BLaER1 treated with 17β-estradiol and CSF1 and Interleukin-3, amounts not matched to agents 10 nM and 100 nM (cell line): ENCODE measurements around the gene SH2D2A.

Experiments
- H3K27ac ChIP-seq, 11 experiments: shearing (Covaris generic); formaldehyde crosslinking; 2 replicates each; pipeline ENCODE4 v1.8.1; 2022
- H3K27me3 ChIP-seq, 11 experiments: shearing (Covaris generic); formaldehyde crosslinking; 2 replicates each; pipeline ENCODE4 v1.8.1; 2022
- H3K36me3 ChIP-seq, 11 experiments: shearing (Covaris generic); formaldehyde crosslinking; 2 replicates each; pipeline ENCODE4 v1.8.1; 2022
- H3K4me1 ChIP-seq, 10 experiments: shearing (Covaris generic); formaldehyde crosslinking; 2 replicates each; pipeline ENCODE4 v1.8.1; 2022
- H3K4me2 ChIP-seq, 11 experiments: shearing (Covaris generic); formaldehyde crosslinking; 2 replicates each; pipeline ENCODE4 v1.8.1; 2022
- H3K4me3 ChIP-seq, 10 experiments: shearing (Covaris generic); formaldehyde crosslinking; 2 replicates each; pipeline ENCODE4 v1.8.1; 2022
- H3K9ac ChIP-seq, 11 experiments: shearing (Covaris generic); formaldehyde crosslinking; 2 replicates each; pipeline ENCODE4 v1.8.1; 2022
- H3K9me3 ChIP-seq, 11 experiments: shearing (Covaris generic); formaldehyde crosslinking; replicated peaks in 1 of 11; 2 replicates each; pipeline ENCODE4 v1.8.1; 2022
- H4K20me1 ChIP-seq, 11 experiments: shearing (Covaris generic); formaldehyde crosslinking; 2 replicates each; pipeline ENCODE4 v1.8.1; 2022
- Cebpa-rat ChIP-seq, 11 experiments: shearing (Covaris generic); IDR thresholded peaks; 2 replicates each; pipeline ENCODE4 v1.8.1; 2022

The SH2D2A gene

GRCh38 chr1:156756355-156756754 is 60.3 kb downstream of the SH2D2A start:
- TF ChIP-seq Cebpa-rat (IDR thresholded peaks at IDR 0.05), result no peak
- Histone ChIP-seq H3K9ac (no peak overlapping the region), H3K4me2 (no peak overlapping the region), H3K9me3 (no peaks in the 10 kb centered on the region), H4K20me1 (no peaks in the 10 kb centered on the region), H3K36me3 (no peaks in the 10 kb centered on the region; a peak in 2 of 22 replicates), H3K27me3 (no peaks in the 10 kb centered on the region), H3K27ac (no peak overlapping the region), H3K4me1 (peaks cover 29 to 43% (median 35%) of the 10 kb centered on the region in 10 experiments), H3K4me3 (no peak overlapping the region)
